Tibial nerve (tissue), 4 donors: ENCODE results near the gene AKAP6.

Experiments used
- EP300 ChIP-seq, 2 donors: sonication (generic); formaldehyde crosslinking; IDR thresholded peaks; one replicate each; pipeline ENCODE4 v1.6.1; 2017; ENCODE audit warnings: antibody characterized with exemption in 2 of 2, mild to moderate bottlenecking in 1 of 2
- POLR2A ChIP-seq, 2 donors: fragments of 450-650 bp; IDR thresholded peaks; one replicate each; pipeline ENCODE4 v1.6.1; 2017; ENCODE audit warnings: antibody characterized with exemption in 2 of 2, mild to moderate bottlenecking in 2 of 2, moderate library complexity in 2 of 2
- TF ChIP-seq, protein P1 (sequence below), 5 experiments: fragments of 200-600 bp in 3 of 5; fragments of 450-650 bp in 2 of 5; sonication (generic) in 3 of 5; IDR thresholded peaks; one replicate each; pipeline ENCODE4 v1.5.1; 2016 to 2019; ENCODE audit warnings: antibody characterized with exemption in 5 of 5, mild to moderate bottlenecking in 3 of 5, moderate library complexity in 2 of 5

DNA sequence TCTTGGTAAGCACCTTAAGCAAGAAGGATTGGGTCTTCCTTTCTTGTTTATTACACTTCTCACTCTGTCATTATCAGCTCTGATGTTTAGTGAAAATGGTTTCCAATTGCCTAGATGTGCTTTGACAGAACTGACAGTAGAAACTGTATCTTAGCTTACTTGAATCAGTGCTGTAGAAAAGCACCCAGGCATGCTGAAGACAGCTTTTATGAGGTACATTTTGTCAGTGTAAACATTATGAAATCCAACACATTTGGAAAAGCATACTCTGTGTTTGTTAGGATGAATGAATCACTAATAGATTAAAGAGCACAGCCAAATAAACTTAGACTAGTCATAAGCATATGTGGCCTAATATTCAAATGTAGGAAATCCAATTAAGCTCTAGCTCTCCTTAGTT lies 319.3 kb downstream of the AKAP6 start:
- TF ChIP-seq POLR2A (IDR thresholded peaks at IDR 0.05), result no peak
- TF ChIP-seq, protein P1, sequence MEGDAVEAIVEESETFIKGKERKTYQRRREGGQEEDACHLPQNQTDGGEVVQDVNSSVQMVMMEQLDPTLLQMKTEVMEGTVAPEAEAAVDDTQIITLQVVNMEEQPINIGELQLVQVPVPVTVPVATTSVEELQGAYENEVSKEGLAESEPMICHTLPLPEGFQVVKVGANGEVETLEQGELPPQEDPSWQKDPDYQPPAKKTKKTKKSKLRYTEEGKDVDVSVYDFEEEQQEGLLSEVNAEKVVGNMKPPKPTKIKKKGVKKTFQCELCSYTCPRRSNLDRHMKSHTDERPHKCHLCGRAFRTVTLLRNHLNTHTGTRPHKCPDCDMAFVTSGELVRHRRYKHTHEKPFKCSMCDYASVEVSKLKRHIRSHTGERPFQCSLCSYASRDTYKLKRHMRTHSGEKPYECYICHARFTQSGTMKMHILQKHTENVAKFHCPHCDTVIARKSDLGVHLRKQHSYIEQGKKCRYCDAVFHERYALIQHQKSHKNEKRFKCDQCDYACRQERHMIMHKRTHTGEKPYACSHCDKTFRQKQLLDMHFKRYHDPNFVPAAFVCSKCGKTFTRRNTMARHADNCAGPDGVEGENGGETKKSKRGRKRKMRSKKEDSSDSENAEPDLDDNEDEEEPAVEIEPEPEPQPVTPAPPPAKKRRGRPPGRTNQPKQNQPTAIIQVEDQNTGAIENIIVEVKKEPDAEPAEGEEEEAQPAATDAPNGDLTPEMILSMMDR (IDR thresholded peaks at IDR 0.05), result no peak
- no peak for TF ChIP-seq EP300 (IDR thresholded peaks at IDR 0.05)
